Retinal pigment epithelial cell (primary cell): ENCODE measurements around the gene ING4.

Experiments used
- DNase-seq: peaks from one replicate; pipeline ENCODE4 v3.0.0-alpha.2; 2010; ENCODE audit warnings: low read depth
- H3K4me3 ChIP-seq: 2 replicates; pipeline ENCODE4 v1.5.1; 2011; ENCODE audit warnings: mild to moderate bottlenecking, low read length, control low read depth, moderate library complexity
- CTCF ChIP-seq: conservative IDR thresholded peaks from 2 replicates; pipeline ENCODE4 v1.5.1; 2011; ENCODE audit warnings: low read depth, low read length, control low read depth, inconsistent platforms

The ING4 gene

DNA sequence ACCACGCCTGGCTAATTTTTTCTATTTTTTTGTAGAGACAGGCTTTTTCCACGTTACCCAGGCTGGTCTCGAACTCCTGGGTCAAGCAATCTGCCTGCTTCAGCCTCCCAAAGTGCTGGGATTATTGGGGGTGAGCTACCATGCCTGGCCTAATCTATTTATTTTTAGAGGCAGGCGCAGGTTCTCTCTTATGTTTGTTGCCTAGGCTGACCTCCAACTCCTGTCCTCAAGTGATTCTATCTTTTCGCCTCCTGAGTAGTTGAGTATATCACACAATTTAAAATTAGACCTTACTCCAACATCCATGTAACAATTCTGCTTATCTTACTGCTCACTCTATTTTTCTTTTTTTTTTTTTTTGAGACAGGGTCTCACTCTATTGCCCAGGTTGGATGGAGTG lies 8.9 kb downstream of the ING4 start:
- no peak for TF ChIP-seq CTCF
- H3K4me3 ChIP-seq = no peak overlapping the region
- DNase-seq = no peak

DNA sequence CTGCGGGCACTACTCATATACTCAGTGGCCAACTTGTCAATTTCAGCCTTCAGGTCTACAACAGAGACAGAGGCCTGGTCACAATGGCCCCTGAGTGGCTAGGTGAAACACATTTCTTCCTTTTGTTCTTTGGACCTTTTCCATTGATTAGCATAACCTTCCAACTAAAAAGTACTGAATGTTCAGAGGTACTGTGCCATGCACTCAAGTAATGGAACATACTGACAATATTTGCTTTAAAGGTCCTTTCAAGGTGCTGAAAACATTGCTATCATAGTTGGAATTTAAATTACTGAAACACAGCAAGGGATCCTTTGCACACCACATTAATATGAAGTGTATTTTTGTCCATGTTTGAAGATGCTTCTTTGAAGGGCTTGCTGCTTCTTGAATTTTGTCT lies 9.6 kb downstream of the ING4 start:
- TF ChIP-seq CTCF = no peak
- no peak for DNase-seq
- H3K4me3 ChIP-seq = no peak overlapping the region

GRCh38 chr12:6652391-6652790 lies 10.5 kb downstream of the ING4 start:
- DNase-seq = no peak
- no peak overlapping the region for H3K4me3 ChIP-seq
- no peak for TF ChIP-seq CTCF

GRCh38 chr12:6650832-6651231 lies 12.1 kb downstream of the ING4 start:
- TF ChIP-seq CTCF = no peak
- H3K4me3 ChIP-seq = no peak overlapping the region
- DNase-seq = no peak

GRCh38 chr12:6647083-6647604 lies 15.8 kb downstream of the ING4 start, which contains the start of gene ACRBP:
TSS of gene ACRBP (minus strand) at chr12:6647432. CDS start at chr12:6647366, 66 bp downstream.
- peak within 1 kb of the TSS; percentile 61 for H3K4me3 ChIP-seq

DNA sequence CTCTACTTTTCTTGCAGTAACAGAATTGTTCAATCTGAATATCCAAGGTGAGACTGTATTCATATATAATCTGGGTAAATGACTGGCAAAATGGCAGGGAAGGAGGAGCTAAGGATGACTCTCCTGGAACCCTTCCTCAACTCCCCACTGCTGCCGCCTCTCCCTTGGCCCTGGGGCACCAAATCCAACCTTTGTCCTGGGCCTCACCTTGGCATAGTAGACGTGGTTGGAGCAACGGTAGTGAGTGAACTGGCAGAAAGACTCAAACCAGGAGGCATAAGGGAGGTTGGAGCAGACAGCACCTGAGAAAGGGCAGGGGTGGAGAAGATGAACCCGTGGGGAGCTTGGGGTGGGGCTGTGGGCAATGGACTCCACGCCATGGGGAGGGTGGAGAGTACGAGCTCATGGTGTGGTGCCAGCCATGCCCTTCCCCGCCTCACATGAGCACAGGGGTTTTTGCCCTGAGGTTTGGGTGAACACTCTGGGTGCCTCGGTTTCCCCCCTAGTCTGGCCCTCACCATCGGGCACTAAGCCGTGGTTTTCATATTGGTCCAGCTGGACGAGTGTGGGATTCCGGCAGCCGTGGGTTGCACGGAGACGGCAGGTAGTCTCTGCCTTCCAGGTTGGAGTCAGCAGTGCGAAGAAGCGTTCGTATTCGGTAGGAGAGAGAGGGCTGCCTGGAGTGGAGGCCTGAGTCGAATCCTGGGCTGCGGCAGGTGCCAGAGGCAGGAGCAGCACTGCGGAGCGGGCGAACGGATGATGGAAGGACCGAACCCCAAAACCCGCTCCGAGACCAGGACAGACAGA lies 16.4 kb downstream of the ING4 start:
- no peak for TF ChIP-seq CTCF
- H3K4me3 ChIP-seq = peak overlapping the region; percentile 61
- DNase-seq = no peak

More at GRCh38 chr12:6647083-6647604, 15.8 kb downstream of the ING4 start, which contains the start of gene ACRBP:
- peak; percentile 9 for DNase-seq
- no peak for TF ChIP-seq CTCF

DNA sequence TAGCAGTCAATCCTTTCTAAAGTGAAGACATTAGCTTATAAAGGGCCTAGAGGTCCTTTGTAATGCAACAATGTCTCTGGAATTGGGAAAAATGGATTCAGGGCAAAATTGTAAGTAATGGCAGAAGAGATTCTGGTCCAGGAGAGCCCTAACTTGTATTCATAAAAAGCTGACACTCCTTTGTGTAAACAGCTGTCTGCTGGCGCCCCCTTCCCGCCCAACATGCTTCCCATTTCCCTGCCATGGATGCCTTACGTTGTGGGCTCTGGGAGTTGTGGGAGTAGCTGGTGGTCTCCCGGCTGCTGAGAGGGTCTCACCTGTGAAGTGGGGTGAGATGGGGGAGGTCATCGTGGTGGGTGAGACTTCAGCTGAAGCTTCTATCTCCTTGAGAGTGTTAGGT lies 18.0 kb downstream of the ING4 start:
- H3K4me3 ChIP-seq = no peak overlapping the region
- no peak for DNase-seq
- peak; percentile 31 for TF ChIP-seq CTCF
